HG03108 (cell line): ENCODE results near the gene RNF213.
"Not testable (repeated sequence)": the region's sequence is repeated elsewhere in the genome, so short reads cannot be mapped to it uniquely, and the experiment has no call there.

Source experiments
- ATAC-seq: cut with Tn5 transposase; IDR thresholded peaks from one replicate; pipeline ENCODE4 v1.9.1; 2021; ENCODE audit warnings: moderate library complexity; ENCODE audit not compliant: unreplicated experiment

RNF213 gene

DNA sequence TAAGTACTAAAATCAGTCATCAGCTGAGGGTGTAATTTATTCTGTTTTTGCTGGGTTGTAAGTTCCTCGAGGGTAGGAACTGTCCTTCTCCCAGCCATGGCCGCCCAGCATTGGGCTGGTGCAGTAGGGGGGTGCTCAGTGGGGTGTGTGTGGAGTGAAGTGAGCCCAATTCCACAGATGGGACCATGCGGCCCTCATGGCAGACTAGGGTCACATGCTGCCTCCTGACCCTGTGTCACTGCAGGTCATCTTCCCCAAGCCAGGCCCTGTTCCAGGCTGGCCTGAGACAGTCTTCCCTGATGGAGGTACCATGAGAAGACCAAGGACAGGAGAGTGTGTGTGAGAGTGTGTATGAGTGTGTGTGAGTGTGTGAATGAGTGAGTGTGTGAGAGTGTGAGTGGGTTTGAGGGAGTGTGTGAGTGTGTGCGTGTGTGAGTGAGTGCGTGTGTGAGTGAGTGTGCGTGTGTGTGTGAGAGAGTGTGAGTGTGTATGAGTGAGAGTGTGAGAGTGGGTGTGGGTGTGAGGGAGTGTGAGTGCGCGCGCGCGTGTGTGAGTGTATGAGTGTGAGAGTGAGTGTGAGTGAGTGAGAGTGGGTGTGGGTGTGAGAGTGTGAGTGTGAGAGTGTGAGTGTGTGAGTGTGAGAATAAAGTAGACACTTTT lies 36.7 kb upstream of the RNF213 start:
- ATAC-seq = no peak

DNA sequence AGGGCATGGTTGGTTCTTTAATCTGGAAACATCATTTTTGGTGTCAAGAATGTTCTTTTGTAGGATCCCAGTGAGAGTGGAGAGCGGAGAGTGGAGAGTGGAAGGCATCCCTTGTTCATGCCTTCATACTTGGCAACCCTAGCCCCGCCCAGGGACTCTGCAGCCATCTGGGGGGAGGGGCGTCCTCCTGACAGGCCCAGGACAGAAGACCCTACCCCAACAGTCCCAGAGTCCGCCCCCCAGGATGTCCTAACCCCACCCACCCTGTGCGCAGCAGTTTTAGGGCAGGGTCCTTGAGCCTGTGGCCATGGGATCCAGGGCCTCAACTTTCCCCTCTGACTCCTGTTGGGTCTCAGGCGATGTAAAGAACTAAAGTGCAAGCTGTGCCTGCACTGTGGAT lies 36.0 kb upstream of the RNF213 start:
- ATAC-seq = no peak

DNA sequence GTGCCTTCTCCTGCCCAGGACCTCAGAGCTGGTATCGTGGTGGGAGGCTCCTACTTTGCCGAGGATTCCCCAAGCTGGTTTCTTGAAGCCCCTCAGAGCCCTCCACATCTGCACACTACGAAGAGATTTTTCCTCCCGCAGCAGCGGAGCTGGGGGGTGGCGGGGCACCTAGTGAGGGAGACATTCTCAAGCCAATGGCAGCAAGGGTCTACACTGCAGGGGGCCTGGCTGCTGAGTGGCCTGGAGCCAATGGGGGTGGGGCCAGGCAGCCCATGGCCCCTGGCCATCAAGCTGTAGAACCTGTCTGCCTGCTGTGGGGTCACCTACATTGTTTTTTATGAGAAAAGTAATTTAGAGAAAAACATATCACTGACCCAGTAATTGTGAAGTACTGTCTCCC lies 35.4 kb upstream of the RNF213 start:
- no peak for ATAC-seq

DNA sequence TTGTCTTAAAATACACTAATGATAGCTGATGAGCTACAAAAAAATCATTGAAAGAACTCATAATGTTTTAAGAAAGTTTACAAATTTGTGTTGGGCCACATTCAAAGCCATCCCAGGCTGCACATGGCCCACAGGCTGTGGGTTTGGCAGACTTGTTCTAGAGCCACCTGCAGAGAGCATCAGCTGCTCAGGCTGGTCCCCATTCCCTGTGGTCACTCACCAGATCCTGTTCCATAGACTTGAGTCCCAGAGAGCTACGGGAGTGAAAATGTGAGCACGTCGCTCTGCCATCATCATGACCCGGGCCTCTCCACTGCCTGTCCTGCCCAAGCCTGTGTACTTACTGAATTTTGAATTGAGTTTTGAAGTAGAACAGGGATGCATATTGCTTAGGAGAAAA lies 33.5 kb upstream of the RNF213 start:
- no peak for ATAC-seq

DNA sequence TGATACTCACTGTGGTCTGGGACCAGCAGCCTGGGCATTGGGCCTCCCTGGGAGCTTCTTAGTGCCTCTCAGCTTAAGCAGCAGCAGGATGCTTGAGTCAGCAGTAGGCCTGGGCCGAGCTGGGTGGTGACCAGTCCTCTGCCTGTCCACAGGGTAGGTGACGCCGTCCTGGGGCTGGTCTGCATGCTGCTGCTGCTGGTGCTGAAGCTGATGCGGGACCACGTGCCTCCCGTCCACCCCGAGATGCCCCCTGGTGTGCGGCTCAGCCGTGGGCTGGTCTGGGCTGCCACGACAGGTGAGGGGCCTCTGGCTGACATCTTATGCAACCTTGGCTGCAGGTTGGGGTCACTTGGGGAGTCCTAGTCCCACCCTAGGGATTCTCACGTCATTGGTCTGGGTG lies 33.0 kb upstream of the RNF213 start:
- ATAC-seq = no peak

DNA sequence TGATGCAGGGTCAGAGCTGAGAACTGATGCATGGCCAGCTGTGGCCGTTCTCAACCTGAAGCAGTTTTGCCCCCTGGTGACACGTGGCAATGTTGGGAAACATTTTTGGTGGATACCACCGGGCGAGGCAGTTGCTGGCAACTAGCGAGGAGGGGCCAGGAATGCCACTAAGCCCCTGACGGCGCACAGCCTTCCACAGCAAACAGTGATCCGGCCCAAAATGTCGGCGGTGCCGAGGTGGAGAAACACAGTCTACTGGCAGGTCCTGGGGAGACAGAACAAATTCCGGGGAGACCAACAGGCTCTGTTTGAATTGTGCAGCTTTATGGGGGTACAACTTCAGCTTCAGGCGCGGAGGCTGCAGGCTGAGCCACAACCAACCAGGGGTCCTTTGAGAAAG lies 32.2 kb upstream of the RNF213 start:
- no peak for ATAC-seq

DNA sequence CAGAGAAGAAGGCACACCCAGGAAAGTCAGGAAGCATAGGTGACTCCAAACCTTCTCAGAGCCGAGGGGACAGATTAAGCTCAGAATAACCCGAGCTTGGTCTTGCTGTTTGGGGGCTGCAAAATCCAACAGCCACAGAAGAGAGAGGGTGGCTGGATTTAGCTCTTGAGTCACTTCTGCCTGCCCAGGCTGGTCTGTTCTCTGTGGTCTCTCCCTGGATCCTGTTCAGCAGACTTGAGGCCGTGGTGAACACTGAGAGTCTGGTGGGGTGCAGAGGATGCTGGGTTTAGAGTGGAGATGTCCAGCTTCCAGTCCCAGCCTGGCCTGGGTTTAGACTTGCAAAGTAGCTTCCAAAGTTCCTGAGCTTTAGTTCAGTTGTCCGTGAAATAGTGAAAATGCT lies 31.6 kb upstream of the RNF213 start:
- no peak for ATAC-seq

DNA sequence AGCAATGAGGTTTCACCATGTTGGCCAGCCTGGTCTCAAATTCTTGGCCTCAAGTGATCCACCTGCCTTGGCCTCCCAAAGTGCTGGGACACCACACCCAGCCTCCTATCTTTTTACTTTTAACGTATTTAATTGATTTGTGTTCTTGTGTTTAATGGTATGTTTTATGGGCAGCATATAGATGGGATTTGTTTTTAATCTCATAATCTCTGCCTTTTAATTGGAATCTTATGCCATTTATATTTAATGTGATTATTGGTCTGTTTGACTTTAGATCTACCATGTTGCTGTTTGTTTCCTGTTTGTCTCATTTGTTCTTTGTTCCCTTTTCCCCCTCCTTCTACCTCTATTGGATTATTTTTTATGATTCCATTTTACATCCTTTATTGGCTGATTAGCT lies 28.2 kb upstream of the RNF213 start:
- ATAC-seq = no peak

DNA sequence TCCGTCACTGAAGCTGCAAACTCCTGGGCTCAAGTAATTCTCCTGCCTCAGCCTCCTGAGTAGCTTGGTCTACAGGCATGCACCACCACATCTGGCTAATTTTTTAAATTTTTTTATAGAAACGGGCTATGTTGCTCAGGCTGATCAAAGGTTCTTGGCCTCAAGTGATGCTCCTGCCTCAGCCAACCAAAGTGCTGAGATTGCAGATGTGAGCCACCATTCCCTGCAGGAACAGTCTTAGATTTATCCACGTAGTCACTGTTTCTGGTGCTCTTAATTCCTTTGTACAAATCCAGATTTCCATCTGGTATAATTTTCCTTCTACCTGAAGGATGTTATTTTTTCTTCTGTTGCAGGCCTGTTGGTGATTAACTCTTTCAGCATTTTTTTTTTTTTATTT lies 27.4 kb upstream of the RNF213 start:
- no peak for ATAC-seq

DNA sequence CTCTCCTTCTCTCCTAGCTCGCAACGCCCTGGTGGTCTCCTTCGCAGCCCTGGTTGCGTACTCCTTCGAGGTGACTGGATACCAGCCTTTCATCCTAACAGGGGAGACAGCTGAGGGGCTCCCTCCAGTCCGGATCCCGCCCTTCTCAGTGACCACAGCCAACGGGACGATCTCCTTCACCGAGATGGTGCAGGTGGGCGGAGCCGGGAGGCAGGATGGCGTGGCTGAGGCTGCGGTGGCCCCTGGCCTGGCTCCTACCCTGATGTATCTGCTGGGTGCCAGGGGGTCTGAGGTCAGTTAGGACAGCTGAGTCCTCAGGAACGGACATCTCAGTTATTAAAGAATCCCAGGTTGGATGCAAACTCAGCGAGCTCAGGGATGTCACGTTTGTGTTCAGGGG lies 23.7 kb upstream of the RNF213 start:
- no peak for ATAC-seq

DNA sequence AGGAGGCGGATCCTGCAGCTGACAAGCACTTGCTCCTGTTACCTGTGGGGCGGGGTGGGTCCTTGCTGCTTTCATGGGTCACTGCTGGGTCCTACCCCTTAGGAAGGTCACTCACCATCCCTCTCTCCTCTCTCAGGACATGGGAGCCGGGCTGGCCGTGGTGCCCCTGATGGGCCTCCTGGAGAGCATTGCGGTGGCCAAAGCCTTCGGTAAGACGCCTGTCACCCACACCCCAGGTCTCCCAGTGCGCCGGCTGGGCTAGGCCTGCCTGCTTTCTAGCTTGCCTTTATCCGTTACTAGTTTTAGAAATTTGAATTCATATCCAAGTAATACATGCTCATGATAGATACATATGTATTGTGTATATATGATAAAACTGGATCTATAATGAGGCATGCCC lies 23.3 kb upstream of the RNF213 start:
- no peak for ATAC-seq

DNA sequence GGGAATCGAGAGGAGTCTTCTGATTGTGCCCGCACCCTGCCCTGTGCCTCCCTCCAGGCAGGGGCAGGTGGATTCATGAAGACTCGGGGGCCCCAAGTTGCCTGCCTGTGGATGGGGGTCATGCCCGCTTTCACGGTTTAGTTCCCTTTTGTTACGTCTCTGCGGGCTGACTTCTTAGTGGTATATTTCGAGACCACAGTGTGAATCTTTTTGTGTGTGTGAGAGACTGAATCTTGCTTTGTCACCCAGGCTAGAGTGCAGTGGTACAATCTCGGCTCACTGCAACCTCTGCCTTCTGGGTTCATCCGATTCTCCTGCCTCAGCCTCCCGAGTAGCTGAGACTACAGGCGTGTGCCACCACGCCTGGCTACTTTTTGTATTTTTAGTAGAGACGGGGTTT lies 18.1 kb upstream of the RNF213 start:
- ATAC-seq = no peak

DNA sequence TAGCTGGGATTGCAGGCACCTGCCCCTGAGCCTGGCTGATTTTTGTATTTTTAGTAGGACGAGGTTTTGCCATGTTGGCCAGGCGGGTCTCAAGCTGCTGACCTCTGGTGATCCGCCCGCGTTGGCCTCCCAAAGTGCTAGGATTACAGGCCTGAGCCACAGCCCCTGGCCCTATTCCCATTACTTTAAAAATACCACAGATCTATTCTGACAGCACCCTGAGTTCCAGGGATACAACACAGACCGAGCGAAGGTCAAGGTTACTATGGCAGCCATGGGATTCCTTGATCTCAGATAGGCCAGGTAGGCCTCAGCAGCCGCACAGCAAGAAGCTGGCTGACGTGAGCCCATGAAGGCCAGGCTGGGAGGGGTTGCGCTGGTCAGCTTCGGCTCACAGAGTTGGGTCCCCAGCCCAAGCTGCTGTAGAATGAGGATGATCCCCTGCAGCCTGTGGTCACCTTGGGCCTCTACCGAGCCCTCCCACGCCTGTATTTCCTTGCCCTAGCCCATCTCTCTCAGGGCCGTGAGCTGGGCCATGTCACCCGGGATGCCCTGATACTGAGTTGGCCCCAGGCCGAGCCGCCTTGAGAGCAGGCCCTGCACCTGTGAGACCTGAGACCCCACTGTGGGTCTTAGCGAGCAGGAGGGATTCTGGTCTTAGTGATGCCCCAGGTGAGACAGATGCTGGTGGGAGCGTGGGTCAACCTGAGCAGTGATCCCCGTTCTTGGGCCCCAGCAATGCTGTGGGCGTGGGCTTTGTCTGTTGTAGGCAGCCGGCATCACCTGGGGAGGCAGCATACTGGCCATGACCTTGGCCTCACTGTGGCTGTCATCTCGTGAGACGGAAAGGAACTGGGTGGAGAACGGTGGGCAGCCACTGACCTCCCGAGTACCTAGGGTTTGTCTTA lies 16.9 kb upstream of the RNF213 start:
- no peak for ATAC-seq

DNA sequence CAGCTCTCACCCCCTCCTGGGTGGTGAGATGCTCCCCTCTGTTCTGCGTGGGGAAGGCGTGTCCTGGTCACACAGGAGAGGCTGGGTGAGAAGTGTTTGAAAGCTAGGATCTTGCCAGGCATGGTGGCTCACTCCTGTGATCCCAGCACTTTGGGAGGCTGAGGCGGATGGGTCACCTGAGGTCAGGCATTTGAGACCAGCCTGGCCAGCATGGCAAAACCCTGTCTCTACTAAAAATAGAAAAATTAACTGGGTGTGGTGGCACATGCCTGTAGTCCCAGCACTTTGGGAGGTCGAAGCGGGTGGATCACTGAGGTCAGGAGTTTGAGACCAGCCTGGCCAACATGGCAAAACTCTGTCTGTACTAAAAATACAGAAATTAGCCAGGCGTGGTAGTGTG lies 16.2 kb upstream of the RNF213 start:
- not testable (repeated sequence) for ATAC-seq

DNA sequence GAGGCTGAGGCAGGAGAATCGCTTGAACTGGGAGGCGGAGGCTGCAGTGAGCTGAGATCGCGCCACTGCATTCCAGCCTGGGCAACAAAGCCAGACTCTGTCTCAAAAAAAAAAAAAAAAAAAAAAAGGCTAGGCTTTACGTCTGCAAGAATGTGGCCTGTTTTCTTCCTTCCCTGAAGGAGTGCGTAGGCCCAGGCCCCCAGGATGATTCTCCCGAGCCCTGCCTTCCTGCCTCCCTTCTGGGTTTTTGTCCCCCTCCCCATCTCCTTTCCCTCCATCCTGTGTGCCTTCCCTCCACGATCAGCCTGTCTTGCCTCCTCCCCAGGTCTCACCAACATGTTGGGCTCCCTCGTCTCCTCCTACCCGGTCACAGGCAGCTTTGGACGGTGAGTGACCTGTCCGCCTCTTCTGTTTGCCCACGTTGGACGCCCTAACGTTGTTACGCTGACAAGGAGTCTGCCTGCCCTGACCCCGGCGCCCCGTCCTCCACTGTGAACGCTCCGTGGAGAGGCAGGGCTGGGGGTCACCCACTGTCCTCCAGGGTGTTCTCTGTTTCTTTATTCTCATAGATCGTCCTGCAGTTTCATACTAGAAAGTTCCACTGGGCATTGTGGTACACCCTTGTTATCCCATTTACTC lies 15.7 kb upstream of the RNF213 start:
- no peak for ATAC-seq

DNA sequence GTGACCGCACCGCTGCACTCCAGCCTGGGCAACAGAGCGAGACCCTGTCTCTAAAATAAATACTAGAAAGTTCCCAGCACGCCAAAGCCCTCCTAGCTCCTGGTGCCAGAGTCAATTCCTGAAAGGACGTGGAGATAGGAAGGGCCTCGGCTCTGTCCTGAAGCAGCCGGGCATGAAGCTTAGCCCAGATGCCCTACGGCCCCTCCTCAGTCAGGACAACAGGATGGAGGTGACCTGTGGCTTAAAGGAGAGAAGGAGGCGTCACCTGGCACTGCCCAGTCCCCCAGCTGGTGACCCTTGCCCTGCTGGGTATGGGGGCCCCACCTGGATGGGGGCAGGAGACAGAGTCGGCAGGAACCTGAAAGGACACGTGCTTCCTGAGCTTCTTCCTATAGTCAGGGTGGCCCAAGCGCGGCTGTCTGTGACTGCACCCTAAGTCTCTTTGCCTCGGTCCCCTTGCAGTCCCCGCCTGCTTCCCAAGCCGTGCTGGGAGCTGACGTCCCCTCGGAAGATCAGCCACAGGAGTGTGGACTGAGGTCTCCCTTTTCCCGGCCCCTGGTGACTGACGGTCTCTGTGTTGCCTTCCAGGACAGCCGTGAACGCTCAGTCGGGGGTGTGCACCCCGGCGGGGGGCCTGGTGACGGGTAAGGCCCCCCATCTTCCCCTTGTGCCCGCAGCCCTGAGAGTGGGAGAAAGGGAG lies 14.9 kb upstream of the RNF213 start:
- no peak for ATAC-seq

DNA sequence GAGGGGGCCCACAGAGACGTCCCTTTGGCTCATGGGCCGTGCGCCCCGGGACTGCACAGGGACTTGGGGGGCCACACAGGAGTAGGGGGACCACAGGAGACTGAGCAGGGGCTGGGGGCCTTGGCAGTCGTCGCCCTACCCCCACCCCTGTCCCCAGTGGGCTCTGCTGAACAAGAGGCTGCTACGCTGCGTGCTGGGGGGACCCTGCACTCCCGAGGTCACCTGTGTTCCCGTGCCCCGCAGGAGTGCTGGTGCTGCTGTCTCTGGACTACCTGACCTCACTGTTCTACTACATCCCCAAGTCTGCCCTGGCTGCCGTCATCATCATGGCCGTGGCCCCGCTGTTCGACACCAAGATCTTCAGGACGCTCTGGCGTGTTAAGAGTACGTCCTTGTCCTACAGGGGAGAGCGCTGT lies 14.4 kb upstream of the RNF213 start:
- no peak for ATAC-seq

DNA sequence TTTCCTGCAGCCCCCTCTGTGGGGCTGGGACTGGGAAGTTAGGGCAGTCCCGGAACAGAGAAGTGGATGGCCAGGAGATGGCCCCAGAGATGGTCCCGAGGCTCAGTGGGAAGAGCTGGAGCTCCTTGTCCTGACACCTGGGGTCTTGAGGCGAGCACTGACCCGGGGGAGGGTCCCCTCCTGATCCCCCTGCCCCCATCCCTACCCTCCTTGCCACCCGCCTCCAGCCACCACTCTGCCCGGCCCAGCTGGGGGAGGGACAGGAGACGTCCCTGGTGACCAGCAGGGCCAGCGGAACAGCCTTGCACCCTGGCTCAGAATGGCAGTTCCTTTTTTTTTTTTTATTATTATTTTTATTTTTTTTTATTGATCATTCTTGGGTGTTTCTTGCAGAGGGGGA lies 13.9 kb upstream of the RNF213 start:
- no peak for ATAC-seq

DNA sequence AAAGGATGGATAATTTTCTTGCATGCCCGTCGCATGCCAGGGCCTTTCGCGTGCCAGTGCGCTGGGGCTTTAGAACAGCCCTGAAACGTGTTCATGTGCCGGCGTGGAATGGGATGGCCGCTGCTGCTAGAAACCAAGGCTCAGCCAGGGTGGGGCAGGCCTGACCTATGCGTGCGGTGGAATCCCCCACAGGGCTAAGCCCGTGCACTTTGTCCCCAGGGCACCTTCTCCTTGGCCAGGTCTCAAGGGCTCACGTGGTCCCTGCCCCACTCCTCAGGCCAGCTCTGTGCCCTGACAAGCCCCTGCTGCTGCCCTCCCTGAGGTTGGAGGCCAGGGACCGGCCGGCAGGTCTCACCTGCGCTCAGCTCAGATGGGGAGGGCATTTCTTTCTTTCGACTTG lies 13.1 kb upstream of the RNF213 start:
- no peak for ATAC-seq

DNA sequence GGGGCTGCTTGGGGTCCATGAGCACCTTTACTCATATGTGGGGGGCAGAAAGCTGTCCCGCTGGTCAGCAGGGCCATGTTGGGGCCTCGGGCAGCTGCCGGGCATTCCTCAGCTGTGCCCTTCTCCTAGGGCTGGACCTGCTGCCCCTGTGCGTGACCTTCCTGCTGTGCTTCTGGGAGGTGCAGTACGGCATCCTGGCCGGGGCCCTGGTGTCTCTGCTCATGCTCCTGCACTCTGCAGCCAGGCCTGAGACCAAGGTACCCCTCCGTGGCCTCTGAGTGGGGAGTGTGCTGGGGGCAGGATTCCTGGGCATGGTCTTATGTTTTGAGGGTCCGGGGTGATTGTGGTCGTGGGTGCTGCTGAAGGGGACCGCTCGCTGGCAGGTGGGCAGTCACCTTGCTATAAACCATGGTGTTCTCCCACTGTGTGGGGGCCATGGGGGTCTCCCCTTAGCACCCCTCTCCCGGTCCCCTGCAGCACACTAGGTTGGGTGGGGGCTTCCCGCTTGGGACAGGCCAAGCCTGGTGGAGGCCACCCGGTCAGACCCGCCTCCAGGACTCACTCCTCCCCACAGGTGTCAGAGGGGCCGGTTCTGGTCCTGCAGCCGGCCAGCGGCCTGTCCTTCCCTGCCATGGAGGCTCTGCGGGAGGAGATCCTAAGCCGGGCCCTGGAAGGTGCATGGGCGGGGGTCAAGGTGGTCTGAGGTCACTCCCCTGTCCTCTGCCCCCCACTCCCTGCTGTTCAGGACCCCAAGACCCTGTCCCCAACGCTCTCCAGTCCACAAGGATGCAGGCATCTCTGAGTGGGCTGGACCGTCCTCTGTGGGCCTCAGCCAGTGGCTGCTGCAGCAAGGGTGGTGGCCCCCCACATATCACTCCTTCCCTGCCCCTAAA lies 12.4 kb upstream of the RNF213 start:
- ATAC-seq = no peak
